GM21423 (cell line): ENCODE measurements around the gene HARS1.
A peak's percentile ranks its signal among the peaks of the same experiment; 100 is the strongest.
"Not testable (repeated sequence)": the region's sequence is repeated elsewhere in the genome, so short reads cannot be mapped to it uniquely, and the experiment has no call there.

ENCODE experiments used
- ATAC-seq: cut with Tn5 transposase; IDR thresholded peaks from one replicate; pipeline ENCODE4 v1.9.1; 2021; ENCODE audit warnings: mild to moderate bottlenecking, moderate library complexity; ENCODE audit not compliant: unreplicated experiment

HARS1 gene

GRCh38 chr5:140677947-140678346 is 13.2 kb downstream of the HARS1 start:
- no peak for ATAC-seq

- no peak for ATAC-seq
These were observed 16.5 kb downstream of the HARS1 start for GRCh38 chr5:140674629-140675028.

- ATAC-seq, result no peak
These were observed 17.0 kb downstream of the HARS1 start for GRCh38 chr5:140674211-140674610.

GRCh38 chr5:140673187-140673976 is 17.8 kb downstream of the HARS1 start, which contains the start of gene DND1:
TSS of gene DND1 (minus strand) at chr5:140673576. CDS start at chr5:140673542, 34 bp downstream.
- ATAC-seq, result no peak

GRCh38 chr5:140672455-140673186 is 18.5 kb downstream of the HARS1 start:
- ATAC-seq, result no peak

GRCh38 chr5:140671472-140672125 is 19.6 kb downstream of the HARS1 start:
- ATAC-seq, result no peak

GRCh38 chr5:140671035-140671434 is 20.1 kb downstream of the HARS1 start:
- not testable (repeated sequence) for ATAC-seq

- ATAC-seq, result peak; percentile 96
These were observed 26.6 kb downstream of the HARS1 start, which contains the start of gene WDR55 for GRCh38 chr5:140664359-140665119. TSS of gene WDR55 (plus strand) at chr5:140664904. CDS start at chr5:140664913, 9 bp downstream.

GRCh38 chr5:140664030-140664358 is 27.2 kb downstream of the HARS1 start:
- ATAC-seq, result no peak

- ATAC-seq, result not testable (repeated sequence)
These were observed 30.8 kb downstream of the HARS1 start for GRCh38 chr5:140660371-140660770.

- ATAC-seq, result no peak
These were observed 32.3 kb downstream of the HARS1 start for GRCh38 chr5:140658870-140659269.

GRCh38 chr5:140647042-140647419 is 44.1 kb downstream of the HARS1 start:
- ATAC-seq, result no peak

- ATAC-seq, result no peak
These were observed 48.5 kb downstream of the HARS1 start for GRCh38 chr5:140642718-140643117.

- ATAC-seq, result no peak
These were observed 49.5 kb downstream of the HARS1 start for GRCh38 chr5:140641716-140642115.

GRCh38 chr5:140639148-140639981 is 51.8 kb downstream of the HARS1 start, which contains the start of gene TMCO6:
TSS of gene TMCO6 (plus strand) at chr5:140639451. CDS start at chr5:140639528, 77 bp downstream.
- peak; percentile 96 for ATAC-seq

- not testable (repeated sequence) for ATAC-seq
These were observed 52.3 kb downstream of the HARS1 start for GRCh38 chr5:140638898-140639147.

- no peak for ATAC-seq
These were observed 53.6 kb downstream of the HARS1 start for GRCh38 chr5:140637371-140638100.

GRCh38 chr5:140635291-140636257 is 55.6 kb downstream of the HARS1 start:
- ATAC-seq, result no peak
